Nephron progenitor cell (in vitro differentiated cells): ENCODE measurements around the gene PRPS1.

Source experiments
- DNase-seq: peaks from one replicate; pipeline ENCODE4 v3.0.0; 2021
- H3K27ac Mint-ChIP-seq: 2 replicates; pipeline ENCODE4 v1.8.0; 2021; ENCODE audit warnings: mild to moderate bottlenecking, moderate library complexity, mixed read lengths
- H3K27me3 Mint-ChIP-seq: 2 replicates; pipeline ENCODE4 v1.8.0; 2021; ENCODE audit warnings: mild to moderate bottlenecking, low read depth, mixed read lengths; ENCODE audit not compliant: poor library complexity
- H3K36me3 Mint-ChIP-seq: 2 replicates; pipeline ENCODE4 v1.8.0; 2021; ENCODE audit warnings: low read depth, mixed read lengths
- H3K4me1 Mint-ChIP-seq: 2 replicates; pipeline ENCODE4 v1.8.0; 2021; ENCODE audit warnings: mixed read lengths
- H3K4me3 Mint-ChIP-seq: 2 replicates; pipeline ENCODE4 v1.8.0; 2021; ENCODE audit warnings: mild to moderate bottlenecking, moderate library complexity, mixed read lengths
- H3K9me3 Mint-ChIP-seq: 2 replicates; pipeline ENCODE4 v1.8.0; 2021; ENCODE audit warnings: mild to moderate bottlenecking, moderate library complexity, mixed read lengths
- TF ChIP-seq, protein P1 (sequence below): fragments of 200-600 bp; sonication (generic); IDR thresholded peaks from 2 replicates; pipeline ENCODE4 v1.5.0; 2021; ENCODE audit warnings: antibody characterized with exemption

The PRPS1 gene

DNA sequence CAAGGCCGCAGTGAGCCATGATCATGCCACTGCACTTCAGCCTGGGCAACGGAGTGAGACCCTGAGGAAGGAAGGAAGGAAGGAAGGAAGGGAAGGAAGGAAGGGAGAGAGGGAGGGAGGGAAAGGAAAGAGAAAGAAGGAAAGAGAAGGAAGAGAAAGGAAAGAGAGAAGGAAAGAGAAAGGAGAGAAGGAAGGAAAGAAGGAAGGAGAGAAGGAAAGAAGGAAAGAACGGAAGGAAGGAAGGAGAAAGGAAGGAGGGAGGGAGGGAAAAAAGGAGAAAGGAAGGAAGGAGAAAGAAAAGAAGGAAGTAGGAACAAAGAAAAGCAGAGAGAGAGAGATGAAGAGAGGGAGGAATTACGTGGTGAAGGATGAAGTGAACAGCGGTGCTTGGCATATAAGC lies 30.4 kb downstream of the PRPS1 start:
- H3K27ac Mint-ChIP-seq = no peak overlapping the region
- no peak overlapping the region for H3K4me3 Mint-ChIP-seq
- H3K9me3 Mint-ChIP-seq = peaks cover 34% of the 10 kb centered on the region
- DNase-seq = no peak
- H3K36me3 Mint-ChIP-seq = no peaks in the 10 kb centered on the region
- peaks cover 17% of the 10 kb centered on the region for H3K27me3 Mint-ChIP-seq
- H3K4me1 Mint-ChIP-seq = peaks cover 24% of the 10 kb centered on the region
- TF ChIP-seq, protein P1, sequence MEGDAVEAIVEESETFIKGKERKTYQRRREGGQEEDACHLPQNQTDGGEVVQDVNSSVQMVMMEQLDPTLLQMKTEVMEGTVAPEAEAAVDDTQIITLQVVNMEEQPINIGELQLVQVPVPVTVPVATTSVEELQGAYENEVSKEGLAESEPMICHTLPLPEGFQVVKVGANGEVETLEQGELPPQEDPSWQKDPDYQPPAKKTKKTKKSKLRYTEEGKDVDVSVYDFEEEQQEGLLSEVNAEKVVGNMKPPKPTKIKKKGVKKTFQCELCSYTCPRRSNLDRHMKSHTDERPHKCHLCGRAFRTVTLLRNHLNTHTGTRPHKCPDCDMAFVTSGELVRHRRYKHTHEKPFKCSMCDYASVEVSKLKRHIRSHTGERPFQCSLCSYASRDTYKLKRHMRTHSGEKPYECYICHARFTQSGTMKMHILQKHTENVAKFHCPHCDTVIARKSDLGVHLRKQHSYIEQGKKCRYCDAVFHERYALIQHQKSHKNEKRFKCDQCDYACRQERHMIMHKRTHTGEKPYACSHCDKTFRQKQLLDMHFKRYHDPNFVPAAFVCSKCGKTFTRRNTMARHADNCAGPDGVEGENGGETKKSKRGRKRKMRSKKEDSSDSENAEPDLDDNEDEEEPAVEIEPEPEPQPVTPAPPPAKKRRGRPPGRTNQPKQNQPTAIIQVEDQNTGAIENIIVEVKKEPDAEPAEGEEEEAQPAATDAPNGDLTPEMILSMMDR = no peak

DNA sequence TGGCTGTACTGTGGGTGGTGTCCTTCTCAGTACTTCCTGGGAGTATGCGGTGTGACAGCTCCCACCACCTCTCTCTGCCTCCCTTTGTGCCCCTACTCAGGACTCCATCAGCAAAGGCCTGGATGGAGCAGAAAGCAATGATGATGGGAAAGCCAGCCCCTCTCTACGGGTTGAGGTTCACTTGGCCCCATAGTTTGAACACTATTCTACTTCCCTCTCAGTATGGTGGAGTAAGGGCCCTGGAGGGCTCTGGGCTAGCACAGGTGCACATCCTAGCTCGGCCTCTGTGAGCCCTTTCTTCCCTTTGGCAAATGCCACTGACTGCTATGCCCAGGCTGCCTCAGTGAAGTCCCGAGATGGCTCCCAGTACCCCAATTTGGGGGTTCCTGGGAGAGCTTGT lies 31.0 kb downstream of the PRPS1 start:
- Mint-ChIP-seq H3K9me3 (peaks cover 35% of the 10 kb centered on the region), H3K27me3 (peaks cover 16% of the 10 kb centered on the region), H3K4me3 (no peak overlapping the region), H3K36me3 (no peaks in the 10 kb centered on the region), H3K4me1 (peaks cover 24% of the 10 kb centered on the region), H3K27ac (no peak overlapping the region)
- TF ChIP-seq, protein P1 = no peak
- DNase-seq = no peak

DNA sequence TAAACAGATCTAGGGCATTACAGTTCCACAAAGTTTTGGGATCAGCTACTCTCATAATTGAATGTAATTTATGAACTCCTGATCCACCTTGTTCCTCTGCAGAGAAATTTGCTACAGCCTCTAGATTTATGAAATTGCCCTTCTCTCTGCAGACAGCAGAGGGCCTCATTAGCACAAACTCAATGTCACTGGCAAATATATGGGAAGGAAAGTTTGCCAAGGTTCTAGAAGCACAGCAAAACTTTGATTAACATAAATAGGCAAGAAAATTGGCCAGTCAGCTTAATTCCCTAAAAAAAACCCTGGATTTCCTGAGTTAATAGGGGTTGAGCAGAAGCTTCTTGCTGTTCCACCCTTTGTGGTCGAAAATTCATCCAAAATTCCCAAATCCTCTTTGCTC lies 31.5 kb downstream of the PRPS1 start:
- no peak for DNase-seq
- Mint-ChIP-seq H3K9me3 (peaks cover 37% of the 10 kb centered on the region), H3K27ac (no peak overlapping the region), H3K4me3 (no peak overlapping the region), H3K4me1 (peaks cover 21% of the 10 kb centered on the region), H3K27me3 (peaks cover 14% of the 10 kb centered on the region), H3K36me3 (no peaks in the 10 kb centered on the region)
- TF ChIP-seq, protein P1 = peak; percentile 57

GRCh38 chrX:107662145-107662544 lies 33.8 kb downstream of the PRPS1 start:
- peaks cover 9% of the 10 kb centered on the region for H3K36me3 Mint-ChIP-seq
- peaks cover 22% of the 10 kb centered on the region for H3K27me3 Mint-ChIP-seq
- H3K9me3 Mint-ChIP-seq = peaks cover 36% of the 10 kb centered on the region

DNA sequence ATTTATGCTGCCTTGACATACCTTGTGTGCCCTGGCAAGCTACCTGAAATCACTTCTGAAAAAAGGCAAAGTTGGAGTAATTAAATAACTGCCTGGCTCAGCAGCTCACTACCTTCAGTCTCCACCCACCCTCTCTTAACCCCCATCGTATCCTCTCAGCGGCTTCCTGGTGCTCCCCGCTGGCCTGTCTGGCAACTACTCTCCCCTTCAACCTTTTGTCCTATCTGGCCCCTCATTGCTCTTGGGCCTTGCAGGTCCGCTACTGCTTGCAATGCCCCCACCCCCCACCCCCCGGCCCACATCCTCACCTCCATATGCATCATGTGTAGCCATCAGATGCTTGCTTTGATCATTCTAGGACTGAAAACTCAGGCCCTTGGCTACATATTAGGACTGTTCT lies 34.5 kb downstream of the PRPS1 start:
- TF ChIP-seq, protein P1 = no peak
- no peak for DNase-seq
- H3K9me3 Mint-ChIP-seq = peaks cover 43% of the 10 kb centered on the region
- no peak overlapping the region for H3K27ac Mint-ChIP-seq
- H3K27me3 Mint-ChIP-seq = peaks cover 22% of the 10 kb centered on the region
- H3K36me3 Mint-ChIP-seq = peaks cover 16% of the 10 kb centered on the region
- H3K4me1 Mint-ChIP-seq = peaks cover 12% of the 10 kb centered on the region
- no peak overlapping the region for H3K4me3 Mint-ChIP-seq

More at GRCh38 chrX:107662145-107662544, 33.8 kb downstream of the PRPS1 start:
- H3K27ac Mint-ChIP-seq = no peak overlapping the region
- TF ChIP-seq, protein P1 = no peak
- no peak for DNase-seq
- peaks cover 12% of the 10 kb centered on the region for H3K4me1 Mint-ChIP-seq
- no peak overlapping the region for H3K4me3 Mint-ChIP-seq

DNA sequence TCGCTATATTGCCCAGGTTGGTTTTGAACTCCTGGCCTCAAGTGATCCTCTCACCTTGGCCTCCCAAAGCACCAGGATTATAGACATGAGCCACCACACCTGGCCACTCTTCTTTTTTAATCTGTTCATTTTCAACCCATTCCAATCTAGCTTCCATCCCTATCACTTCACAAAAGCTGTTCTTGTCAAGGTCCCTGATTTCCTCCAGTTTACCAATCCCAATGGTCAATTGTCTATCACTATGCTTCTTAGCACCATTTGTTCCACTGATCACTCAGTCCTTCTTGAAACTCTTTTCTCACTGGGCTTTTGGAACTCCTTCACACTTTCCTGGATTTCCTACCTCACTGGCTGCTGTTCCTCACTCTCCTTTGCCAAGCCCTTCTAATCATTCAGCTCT lies 38.6 kb downstream of the PRPS1 start:
- Mint-ChIP-seq H3K9me3 (peaks cover 44% of the 10 kb centered on the region), H3K36me3 (peaks cover 16% of the 10 kb centered on the region), H3K27me3 (peaks cover 20% of the 10 kb centered on the region), H3K4me1 (peaks cover 28% of the 10 kb centered on the region), H3K4me3 (no peak overlapping the region), H3K27ac (no peak overlapping the region)
- no peak for DNase-seq
- TF ChIP-seq, protein P1 = no peak
